IPS DF 6.9 (cell line): ENCODE results near the gene FBXO17.
"Not testable (repeated sequence)": the region's sequence is repeated elsewhere in the genome, so short reads cannot be mapped to it uniquely, and the experiment has no call there.

Source experiments
- DNase-seq: peaks from one replicate; pipeline ENCODE4 v3.0.0-alpha.2; 2013; ENCODE audit warnings: low read depth, low spot score
- H3K27ac ChIP-seq: one replicate; pipeline ENCODE4 v1.5.1; 2013; ENCODE audit warnings: low read length, control low read depth
- H3K27me3 ChIP-seq: 2 replicates; pipeline ENCODE4 v1.6.1; 2013; ENCODE audit warnings: mild to moderate bottlenecking, low read length; ENCODE audit not compliant: control insufficient read depth, insufficient read depth
- H3K36me3 ChIP-seq: 2 replicates; pipeline ENCODE4 v1.6.1; 2013; ENCODE audit warnings: low read length; ENCODE audit not compliant: control insufficient read depth, insufficient read depth
- H3K4me1 ChIP-seq: 2 replicates; pipeline ENCODE4 v1.6.1; 2013; ENCODE audit warnings: low read length; ENCODE audit not compliant: control insufficient read depth, insufficient read depth
- H3K4me3 ChIP-seq: 2 replicates; pipeline ENCODE4 v1.5.1; 2013; ENCODE audit warnings: mild to moderate bottlenecking, low read length
- H3K9me3 ChIP-seq: 2 replicates; pipeline ENCODE4 v1.6.1; 2013; ENCODE audit warnings: low read length, inconsistent platforms; ENCODE audit not compliant: control insufficient read depth, insufficient read depth
- WGBS: extraction: QIAGEN DNeasy Blood & Tissue Kit; methylation state at CpG from one replicate; pipeline ENCODE4 v1.1.7; 2013; ENCODE audit warnings: mixed read lengths, missing lambda C conversion rate; ENCODE audit not compliant: insufficient read length, insufficient coverage; 5-methylcytosine and 5-hydroxymethylcytosine counted together

FBXO17 gene

GRCh38 chr19:38980583-38981374 is 5.2 kb upstream of the FBXO17 start:
- Histone ChIP-seq H3K36me3 (no peaks in the 10 kb centered on the region), H3K27me3 (no peaks in the 10 kb centered on the region), H3K9me3 (peaks cover 5% of the 10 kb centered on the region), H3K27ac (no peak overlapping the region), H3K4me3 (no peak overlapping the region), H3K4me1 (no peaks in the 10 kb centered on the region)
- DNase-seq, result no peak
- WGBS, result no CpG with 5 or more reads among the region's 10 CpGs

DNA sequence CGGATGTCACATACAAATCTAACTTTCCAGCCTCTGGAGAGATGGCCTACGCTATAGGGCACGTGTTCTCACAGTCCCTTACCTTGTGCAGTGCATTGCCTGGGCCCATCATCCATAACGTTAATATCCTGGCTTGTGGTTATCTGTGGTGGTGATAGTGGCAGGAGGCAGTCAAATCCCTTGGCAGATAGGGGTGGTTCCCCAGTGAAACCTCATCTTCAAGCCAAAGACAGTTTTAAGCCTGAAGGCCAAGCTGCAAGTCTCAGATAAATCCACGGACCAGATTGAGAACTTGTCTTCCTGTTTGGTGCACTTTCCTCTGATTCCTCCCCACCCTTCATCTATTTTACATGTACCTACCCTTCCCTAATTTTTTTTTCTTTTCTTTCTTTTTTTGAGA is 4.3 kb upstream of the FBXO17 start:
- H3K27me3 ChIP-seq, result no peaks in the 10 kb centered on the region
- H3K27ac ChIP-seq, result no peak overlapping the region
- no peaks in the 10 kb centered on the region for H3K36me3 ChIP-seq
- no peak for DNase-seq
- H3K4me3 ChIP-seq, result no peak overlapping the region
- WGBS, result no CpG with 5 or more reads among the region's 5 CpGs
- H3K4me1 ChIP-seq, result no peaks in the 10 kb centered on the region
- H3K9me3 ChIP-seq, result peaks cover 5% of the 10 kb centered on the region

DNA sequence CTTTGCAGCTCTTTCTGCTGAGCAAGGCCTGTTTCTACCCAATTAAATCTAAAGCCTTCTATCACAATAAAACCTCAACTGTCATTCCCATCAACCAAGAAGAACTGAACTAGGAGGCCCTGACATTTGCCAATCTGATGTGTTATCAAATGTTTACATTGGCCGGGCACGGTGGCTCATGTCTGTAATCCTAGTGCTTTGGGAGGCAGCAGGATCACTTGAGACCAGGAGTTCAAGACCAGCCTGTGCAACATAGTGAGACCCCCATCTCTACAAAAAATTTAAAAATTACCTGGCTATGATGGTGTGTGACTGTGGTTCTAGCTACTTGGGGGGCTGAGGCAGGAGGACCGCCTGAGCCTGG is 2.8 kb upstream of the FBXO17 start:
- Histone ChIP-seq H3K27me3 (no peaks in the 10 kb centered on the region), H3K9me3 (peaks cover 5% of the 10 kb centered on the region), H3K36me3 (no peaks in the 10 kb centered on the region), H3K4me3 (no peak overlapping the region), H3K27ac (no peak overlapping the region), H3K4me1 (no peaks in the 10 kb centered on the region)
- DNase-seq, result no peak
- no CpG with 5 or more reads among the region's 3 CpGs for WGBS

GRCh38 chr19:38977445-38978325 is 2.1 kb upstream of the FBXO17 start:
- Histone ChIP-seq H3K4me1 (no peaks in the 10 kb centered on the region), H3K27ac (no peak overlapping the region), H3K4me3 (no peak overlapping the region), H3K36me3 (no peaks in the 10 kb centered on the region), H3K9me3 (peaks cover 5% of the 10 kb centered on the region), H3K27me3 (no peaks in the 10 kb centered on the region)
- no peak for DNase-seq
- 100% methylated on average over 1 of the region's 15 CpGs for WGBS

- peak overlapping the region; percentile 88; the same call in 1 of the 2 replicates for H3K4me3 ChIP-seq
Observed at GRCh38 chr19:38975861-38976271, 324 bp upstream of the FBXO17 start.

GRCh38 chr19:38974624-38975213 is 823 bp downstream of the FBXO17 start:
- Histone ChIP-seq H3K36me3 (no peaks in the 10 kb centered on the region), H3K27ac (no peak overlapping the region), H3K27me3 (no peaks in the 10 kb centered on the region), H3K4me1 (no peaks in the 10 kb centered on the region), H3K4me3 (peak overlapping the region; percentile 88; the same call in 1 of the 2 replicates), H3K9me3 (no peaks in the 10 kb centered on the region)
- no CpG with 5 or more reads among the region's 19 CpGs for WGBS
- DNase-seq, result no peak

More at GRCh38 chr19:38975861-38976271, 324 bp upstream of the FBXO17 start:
- no peak for DNase-seq
- H3K27me3 ChIP-seq, result no peaks in the 10 kb centered on the region
- no peaks in the 10 kb centered on the region for H3K4me1 ChIP-seq
- no peaks in the 10 kb centered on the region for H3K36me3 ChIP-seq
- no CpG with 5 or more reads among the region's 22 CpGs for WGBS
- peaks cover 5% of the 10 kb centered on the region for H3K9me3 ChIP-seq
- no peak overlapping the region for H3K27ac ChIP-seq

- Histone ChIP-seq H3K27ac (no peak overlapping the region), H3K9me3 (no peaks in the 10 kb centered on the region), H3K27me3 (no peaks in the 10 kb centered on the region), H3K4me1 (no peaks in the 10 kb centered on the region), H3K4me3 (no peak overlapping the region), H3K36me3 (no peaks in the 10 kb centered on the region)
- WGBS, result no CpG with 5 or more reads among the region's 2 CpGs
- no peak for DNase-seq
Observed at GRCh38 chr19:38971672-38972071, 3.9 kb downstream of the FBXO17 start.

GRCh38 chr19:38970664-38971532 is 4.6 kb downstream of the FBXO17 start:
- Histone ChIP-seq H3K27me3 (no peaks in the 10 kb centered on the region), H3K4me1 (no peaks in the 10 kb centered on the region), H3K27ac (no peak overlapping the region), H3K9me3 (no peaks in the 10 kb centered on the region), H3K36me3 (no peaks in the 10 kb centered on the region), H3K4me3 (no peak overlapping the region)
- no peak for DNase-seq
- no CpG with 5 or more reads among the region's 12 CpGs for WGBS

DNA sequence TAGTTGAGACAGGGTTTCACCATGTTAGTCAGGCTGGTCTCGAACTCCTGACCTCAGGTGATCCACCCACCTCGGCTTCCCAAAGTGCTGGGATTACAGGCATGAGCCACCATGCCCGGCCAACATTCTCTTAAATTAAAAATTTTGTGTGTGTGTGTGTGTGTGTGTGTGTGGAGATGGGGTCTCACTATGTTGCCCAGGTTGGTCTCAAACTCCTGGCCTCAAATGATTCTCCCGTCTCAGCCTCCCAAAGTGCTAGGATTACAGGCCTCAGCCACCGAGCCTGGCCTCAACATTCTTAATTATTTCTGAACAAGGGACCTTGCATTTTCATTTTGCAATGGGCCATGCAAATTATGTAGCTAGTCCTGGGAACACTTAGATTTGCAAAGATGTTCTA is 9.4 kb downstream of the FBXO17 start:
- not testable (repeated sequence) for H3K4me3 ChIP-seq, H3K27me3 ChIP-seq, H3K36me3 ChIP-seq, H3K27ac ChIP-seq, H3K9me3 ChIP-seq, DNase-seq, H3K4me1 ChIP-seq
- no CpG with 5 or more reads among the region's 5 CpGs for WGBS

DNA sequence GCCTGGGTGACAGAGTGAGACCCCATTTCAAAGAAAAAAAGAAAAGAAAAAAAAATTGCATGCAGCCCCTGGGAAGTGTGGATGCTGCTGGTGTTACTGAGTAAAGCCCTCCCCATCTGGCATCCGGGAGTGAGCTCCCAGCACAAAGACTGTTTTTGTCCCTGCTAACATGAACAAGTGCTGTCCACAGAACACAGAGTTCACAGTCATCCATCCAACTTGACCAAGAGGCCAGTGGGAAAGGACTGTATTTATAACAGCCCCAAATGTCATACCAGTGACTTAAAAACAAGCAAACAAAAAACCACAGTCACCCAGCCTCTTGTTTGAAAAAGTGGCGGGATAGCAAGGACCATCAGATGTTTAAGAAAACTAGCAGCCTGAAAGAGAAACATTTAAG is 10.8 kb downstream of the FBXO17 start:
- DNase-seq, result no peak
- Histone ChIP-seq H3K27me3 (no peaks in the 10 kb centered on the region), H3K4me3 (no peak overlapping the region), H3K9me3 (no peaks in the 10 kb centered on the region), H3K27ac (no peak overlapping the region), H3K4me1 (no peaks in the 10 kb centered on the region), H3K36me3 (no peaks in the 10 kb centered on the region)
- no CpG with 5 or more reads among the region's 2 CpGs for WGBS
